MCF 10A (cell line): ENCODE results near the gene IGF2BP3. TPM values are rescaled to one million over a fixed set of nuclear protein-coding genes. Genes with fewer than 3 reads are reported as not detected.
"Not testable (repeated sequence)": the region's sequence is repeated elsewhere in the genome, so short reads cannot be mapped to it uniquely, and the experiment has no call there.

ENCODE experiments used
- BruUV-seq: library from RNA; stranded (reverse); fragments of 400-500 nt; replicated peaks from 2 replicates; lab custom pipeline; 2021; lab: Mats Ljungman, UMichigan
- CTCF ChIA-PET: fragments of 300-600 bp; sonication (Branson Sonifier 250); formaldehyde crosslinking; extraction: SDS; loops from one replicate; lab custom pipeline; 2021; ENCODE audit warnings: antibody characterized with exemption, inconsistent platforms; lab: Yijun Ruan, JAX
- POLR2A ChIA-PET: fragments of 300-600, 350-650 bp; sonication (Branson Sonifier 250); formaldehyde crosslinking; extraction: SDS; loops from one replicate; lab custom pipeline; 2020; ENCODE audit warnings: antibody characterized with exemption, inconsistent platforms; lab: Yijun Ruan, JAX
- DNase-seq: peaks from one replicate; pipeline ENCODE4 v3.0.0-alpha.2; 2018; ENCODE audit not compliant: unreplicated experiment
- H3K27ac Mint-ChIP-seq: one replicate; pipeline ENCODE4 v1.8.0; 2022; ENCODE audit warnings: mild to moderate bottlenecking, low read depth, mixed read lengths; ENCODE audit not compliant: unreplicated experiment
- H3K27me3 Mint-ChIP-seq: one replicate; pipeline ENCODE4 v1.8.0; 2022; ENCODE audit warnings: mixed read lengths; ENCODE audit not compliant: insufficient read depth, unreplicated experiment
- H3K36me3 Mint-ChIP-seq: one replicate; pipeline ENCODE4 v1.8.0; 2022; ENCODE audit warnings: mild to moderate bottlenecking, moderate library complexity, mixed read lengths; ENCODE audit not compliant: insufficient read depth, unreplicated experiment
- H3K4me1 Mint-ChIP-seq: one replicate; pipeline ENCODE4 v1.8.0; 2022; ENCODE audit warnings: mixed read lengths; ENCODE audit not compliant: insufficient read depth, unreplicated experiment
- H3K4me3 Mint-ChIP-seq: one replicate; pipeline ENCODE4 v1.8.0; 2022; ENCODE audit warnings: mild to moderate bottlenecking, moderate library complexity, mixed read lengths; ENCODE audit not compliant: unreplicated experiment
- H3K9me3 Mint-ChIP-seq: one replicate; pipeline ENCODE4 v1.8.0; 2022; ENCODE audit warnings: mixed read lengths; ENCODE audit not compliant: unreplicated experiment
- intact Hi-C: fragments of 100-400 bp; cut with micrococcal nuclease; formaldehyde crosslinking; loops from 2 replicates; pipeline ENCODE4 v1.14.1; 2022
- total RNA-seq: library from RNA; stranded (reverse); gene quantifications from 2 replicates; pipeline ENCODE4 v1.2.3, GENCODE V29; 2022
- TF ChIP-seq, protein P1 (sequence below): fragments of 200-600 bp; IDR thresholded peaks from one replicate; pipeline ENCODE4 v1.8.0; 2022; ENCODE audit warnings: antibody characterized with exemption, mild to moderate bottlenecking; ENCODE audit not compliant: unreplicated experiment

Gene IGF2BP3
- total RNA-seq, 1 experiment from 2014 or later, result 29.8 TPM

DNA sequence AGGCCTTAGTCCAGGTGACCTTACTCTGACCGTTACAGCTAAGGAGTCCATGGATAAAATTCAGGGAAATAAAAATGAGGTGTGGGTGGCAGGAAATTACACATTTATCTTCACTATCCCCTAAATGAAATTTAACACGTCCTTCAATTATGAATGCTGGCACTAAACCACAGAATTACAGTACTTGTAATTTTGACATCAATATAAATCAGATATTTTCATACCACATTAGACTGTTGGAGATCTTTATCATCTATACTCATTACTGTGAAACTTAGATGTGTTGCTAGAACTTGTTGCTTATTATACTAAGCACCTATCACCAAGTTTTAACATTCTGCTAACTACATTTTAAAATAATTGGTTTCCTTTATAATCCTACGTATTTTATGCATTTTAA lies 51.1 kb downstream of the IGF2BP3 start:
- H3K27me3 Mint-ChIP-seq, result no peaks in the 10 kb centered on the region
- TF ChIP-seq, protein P1, sequence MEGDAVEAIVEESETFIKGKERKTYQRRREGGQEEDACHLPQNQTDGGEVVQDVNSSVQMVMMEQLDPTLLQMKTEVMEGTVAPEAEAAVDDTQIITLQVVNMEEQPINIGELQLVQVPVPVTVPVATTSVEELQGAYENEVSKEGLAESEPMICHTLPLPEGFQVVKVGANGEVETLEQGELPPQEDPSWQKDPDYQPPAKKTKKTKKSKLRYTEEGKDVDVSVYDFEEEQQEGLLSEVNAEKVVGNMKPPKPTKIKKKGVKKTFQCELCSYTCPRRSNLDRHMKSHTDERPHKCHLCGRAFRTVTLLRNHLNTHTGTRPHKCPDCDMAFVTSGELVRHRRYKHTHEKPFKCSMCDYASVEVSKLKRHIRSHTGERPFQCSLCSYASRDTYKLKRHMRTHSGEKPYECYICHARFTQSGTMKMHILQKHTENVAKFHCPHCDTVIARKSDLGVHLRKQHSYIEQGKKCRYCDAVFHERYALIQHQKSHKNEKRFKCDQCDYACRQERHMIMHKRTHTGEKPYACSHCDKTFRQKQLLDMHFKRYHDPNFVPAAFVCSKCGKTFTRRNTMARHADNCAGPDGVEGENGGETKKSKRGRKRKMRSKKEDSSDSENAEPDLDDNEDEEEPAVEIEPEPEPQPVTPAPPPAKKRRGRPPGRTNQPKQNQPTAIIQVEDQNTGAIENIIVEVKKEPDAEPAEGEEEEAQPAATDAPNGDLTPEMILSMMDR, result no peak
- intact Hi-C loops, result no loop called here
- H3K4me3 Mint-ChIP-seq, result no peak overlapping the region
- no peaks in the 10 kb centered on the region for H3K9me3 Mint-ChIP-seq
- no peak for DNase-seq
- BruUV-seq, result no TSS peak
- H3K4me1 Mint-ChIP-seq, result peaks cover 9% of the 10 kb centered on the region
- peaks cover 11% of the 10 kb centered on the region for H3K36me3 Mint-ChIP-seq
- H3K27ac Mint-ChIP-seq, result no peak overlapping the region
- CTCF ChIA-PET, result interaction anchor here (0.6 to 3.8 kb wide), 4 partner anchors 11 to 128 kb away, joined by 3 to 18 read pairs (median 7); no protein-coding TSS in a partner anchor
- POLR2A ChIA-PET, result interaction anchor here (0.9 to 3.9 kb wide), 3 partner anchors 11 to 120 kb away, joined by 3 to 14 read pairs (median 9); partner anchors contain the start of genes IGF2BP3 and MALSU1

DNA sequence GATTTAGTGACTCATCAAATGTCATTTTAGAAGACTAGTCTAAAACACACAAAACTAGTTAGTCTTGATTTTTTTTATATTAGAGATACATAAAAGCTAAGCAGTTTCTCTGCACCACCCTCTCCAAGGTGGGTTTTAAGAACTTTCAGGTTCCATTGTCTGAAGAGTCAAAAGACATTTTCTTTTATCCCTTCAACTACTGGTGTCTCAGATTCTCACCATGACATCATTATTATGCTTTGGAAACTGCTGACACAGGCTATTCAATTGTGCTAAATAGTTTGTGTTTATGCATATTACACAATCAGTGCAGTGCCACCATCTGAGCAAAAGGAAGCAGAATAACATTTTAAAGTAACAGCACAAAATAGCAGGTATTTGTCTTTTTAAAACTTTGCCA lies 52.2 kb downstream of the IGF2BP3 start:
- BruUV-seq, result no TSS peak
- Mint-ChIP-seq H3K27me3 (no peaks in the 10 kb centered on the region), H3K4me3 (no peak overlapping the region), H3K36me3 (peaks cover 16% of the 10 kb centered on the region), H3K9me3 (no peaks in the 10 kb centered on the region), H3K4me1 (peaks cover 9% of the 10 kb centered on the region), H3K27ac (peak overlapping the region; percentile 64)
- ChIA-PET POLR2A (interaction anchor here (1.2 to 3.9 kb wide), 5 partner anchors 12 to 312 kb away, joined by 3 to 14 read pairs (median 5); partner anchors contain the start of genes KLHL7 and MALSU1), CTCF (interaction anchor here (0.6 to 3.8 kb wide), 6 partner anchors 9 to 130 kb away, joined by 3 to 18 read pairs (median 4); no protein-coding TSS in a partner anchor)
- peak; percentile 59 for DNase-seq
- intact Hi-C loops, result no loop called here
- TF ChIP-seq, protein P1, result no peak

DNA sequence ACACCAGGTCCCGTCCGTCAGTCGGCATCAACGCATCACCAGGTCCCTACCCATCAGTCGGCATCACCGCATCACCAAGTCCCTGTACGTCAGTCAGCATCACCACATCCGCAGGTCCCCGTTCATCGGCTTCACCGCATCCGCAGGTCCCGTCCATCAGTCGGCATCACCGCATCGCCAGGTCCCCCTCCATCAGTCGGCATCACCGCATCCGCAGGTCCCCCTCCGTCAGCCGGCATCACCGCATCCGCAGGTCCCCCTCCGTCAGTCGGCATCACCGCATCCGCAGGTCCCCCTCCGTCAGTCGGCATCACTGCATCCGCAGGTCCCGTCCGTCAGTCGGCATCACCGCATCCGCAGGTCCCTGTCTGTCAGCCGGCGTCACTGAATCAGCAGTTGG lies 55.1 kb downstream of the IGF2BP3 start:
- BruUV-seq, result no TSS peak
- intact Hi-C loops, result no loop called here
- Mint-ChIP-seq H3K27ac (no peak overlapping the region), H3K4me3 (no peak overlapping the region), H3K9me3 (no peaks in the 10 kb centered on the region), H3K36me3 (peaks cover 16% of the 10 kb centered on the region), H3K4me1 (peaks cover 9% of the 10 kb centered on the region), H3K27me3 (no peaks in the 10 kb centered on the region)
- no peak for DNase-seq
- TF ChIP-seq, protein P1, result no peak
- POLR2A ChIA-PET, result no interaction called here
- CTCF ChIA-PET, result interaction anchor here (0.6 to 1.6 kb wide), 4 partner anchors 57 to 296 kb away, joined by 3 to 4 read pairs (median 4); no protein-coding TSS in a partner anchor

DNA sequence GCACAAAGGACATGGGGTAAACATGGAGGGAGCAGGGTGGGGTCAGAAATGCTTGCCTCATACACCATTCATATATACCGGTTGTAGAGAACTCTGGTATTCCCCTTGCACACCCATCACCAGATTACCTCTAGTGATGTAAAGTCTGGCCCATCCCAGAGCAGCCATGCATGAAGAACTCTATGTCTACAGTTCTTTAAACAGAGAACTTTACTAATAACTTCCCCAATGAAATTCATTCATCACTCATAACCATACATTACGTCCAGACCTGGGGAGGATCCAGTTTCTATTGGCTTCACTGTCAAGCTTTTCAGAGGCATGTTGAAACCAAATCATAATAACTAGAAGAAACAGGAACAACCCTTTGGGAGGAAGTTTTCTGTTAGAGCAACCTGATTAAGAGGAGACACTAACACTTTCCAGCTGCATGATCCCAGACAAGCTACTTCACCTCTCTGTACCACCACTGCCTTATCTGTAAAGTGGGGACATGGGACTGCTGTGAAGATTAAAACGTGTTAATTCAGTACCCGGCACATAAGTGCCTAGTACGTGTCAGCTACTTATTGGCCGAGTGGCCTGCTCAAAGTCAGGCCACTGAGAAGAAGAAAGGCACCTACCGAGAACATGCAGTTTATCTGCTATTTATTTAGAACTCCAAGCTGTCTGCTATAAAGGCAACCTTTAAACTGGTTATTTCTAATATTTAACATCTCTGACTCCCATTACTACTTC lies 59.7 kb downstream of the IGF2BP3 start:
- DNase-seq, result no peak
- POLR2A ChIA-PET, result interaction anchor here (0.5 to 1.2 kb wide), 2 partner anchors 19 to 97 kb away, joined by 3 to 4 read pairs; no protein-coding TSS in a partner anchor
- BruUV-seq, result no TSS peak
- Mint-ChIP-seq H3K4me3 (no peak overlapping the region), H3K36me3 (peaks cover 26% of the 10 kb centered on the region), H3K9me3 (no peaks in the 10 kb centered on the region), H3K27ac (no peak overlapping the region), H3K4me1 (no peaks in the 10 kb centered on the region), H3K27me3 (no peaks in the 10 kb centered on the region)
- intact Hi-C loops, result no loop called here
- CTCF ChIA-PET, result interaction anchor here (0.6 to 1.4 kb wide), 2 partner anchors 19 to 52 kb away, joined by 3 to 6 read pairs; no protein-coding TSS in a partner anchor
- TF ChIP-seq, protein P1, result no peak

DNA sequence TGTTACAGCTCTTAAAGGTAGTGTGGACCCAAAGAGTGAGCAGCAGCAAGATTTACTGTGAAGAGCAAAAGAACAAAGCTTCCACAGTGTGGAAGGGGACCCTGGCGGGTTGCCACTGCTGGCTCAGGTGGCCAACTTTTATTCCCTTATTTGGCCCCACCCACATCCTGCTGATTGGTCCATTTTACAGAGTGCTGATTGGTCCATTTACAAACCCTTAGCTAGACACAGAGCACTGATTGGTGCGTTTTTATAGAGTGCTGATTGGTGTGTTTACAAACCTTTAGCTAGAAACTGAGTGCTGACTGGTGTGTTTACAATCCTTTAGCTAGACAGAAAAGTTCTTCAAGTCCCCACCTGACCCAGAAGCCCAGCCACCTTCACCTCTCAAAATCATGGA lies 63.7 kb downstream of the IGF2BP3 start:
- intact Hi-C loops, BruUV-seq: not testable (repeated sequence)

More for the DNA sequence above, 63.7 kb downstream of the IGF2BP3 start:
- DNase-seq, H3K4me3 Mint-ChIP-seq, POLR2A ChIA-PET, H3K27me3 Mint-ChIP-seq, H3K9me3 Mint-ChIP-seq, H3K4me1 Mint-ChIP-seq, H3K27ac Mint-ChIP-seq: not testable (repeated sequence)
- CTCF ChIA-PET, result interaction anchor here (0.6 kb wide), 2 partner anchors 23 to 1692 kb away, joined by 3 to 4 read pairs; no protein-coding TSS in a partner anchor
- H3K36me3 Mint-ChIP-seq, result peaks cover 10% of the 10 kb centered on the region
